H9 (cell line): ENCODE results near the gene ARHGAP15. TPM values are rescaled to one million over a fixed set of nuclear protein-coding genes. Genes with fewer than 3 reads are reported as not detected.

Experiments used
- DNase-seq: peaks from one replicate; pipeline ENCODE4 v3.0.0-alpha.2; 2017
- H2AFZ ChIP-seq: one replicate; pipeline ENCODE4 v1.6.1; 2013; ENCODE audit warnings: mild to moderate bottlenecking, low read length, control low read depth, moderate library complexity
- H2AK5ac ChIP-seq: 2 replicates; pipeline ENCODE4 v1.6.1; 2013; ENCODE audit warnings: low read length, control low read depth, mixed read lengths; ENCODE audit not compliant: insufficient read length
- H2BK120ac ChIP-seq: one replicate; pipeline ENCODE4 v1.6.1; 2013; ENCODE audit warnings: low read depth, mild to moderate bottlenecking, low read length, control low read depth, inconsistent platforms; ENCODE audit not compliant: poor library complexity, severe bottlenecking
- H2BK12ac ChIP-seq: 2 replicates; pipeline ENCODE4 v1.6.1; 2013; ENCODE audit warnings: low read length, control low read depth, mixed read lengths, low read depth; ENCODE audit not compliant: insufficient read length
- H2BK15ac ChIP-seq: 2 replicates; pipeline ENCODE4 v1.6.1; 2013; ENCODE audit warnings: low read depth, low read length, control low read depth
- H2BK20ac ChIP-seq: one replicate; pipeline ENCODE4 v1.6.1; 2013; ENCODE audit warnings: low read depth, mild to moderate bottlenecking, low read length, control low read depth, inconsistent platforms; ENCODE audit not compliant: poor library complexity, severe bottlenecking
- H2BK5ac ChIP-seq: 2 replicates; pipeline ENCODE4 v1.6.1; 2013; ENCODE audit warnings: low read length, control low read depth, mixed read lengths; ENCODE audit not compliant: insufficient read length
- H3K14ac ChIP-seq: 2 replicates; pipeline ENCODE4 v1.6.1; 2013; ENCODE audit warnings: low read length, control low read depth; ENCODE audit not compliant: insufficient read depth
- H3K18ac ChIP-seq: 2 replicates; pipeline ENCODE4 v1.6.1; 2013; ENCODE audit warnings: low read depth, mild to moderate bottlenecking, mixed read lengths, low read length, control low read depth; ENCODE audit not compliant: insufficient read length
- H3K23ac ChIP-seq: 2 replicates; pipeline ENCODE4 v1.6.1; 2013; ENCODE audit warnings: low read length, control low read depth, mixed read lengths, low read depth; ENCODE audit not compliant: insufficient read length
- H3K23me2 ChIP-seq: 2 replicates; pipeline ENCODE4 v1.6.1; 2013; ENCODE audit warnings: low read depth, mild to moderate bottlenecking, mixed read lengths, low read length, control low read depth; ENCODE audit not compliant: insufficient read length, poor library complexity, severe bottlenecking
- H3K27ac ChIP-seq: 2 replicates; pipeline ENCODE4 v1.5.1; 2013; ENCODE audit warnings: low read length, control low read depth, mixed read lengths, low read depth; ENCODE audit not compliant: insufficient read length
- H3K27me3 ChIP-seq: 2 replicates; pipeline ENCODE4 v1.6.1; 2013; ENCODE audit warnings: low read length, control low read depth, inconsistent platforms; ENCODE audit not compliant: insufficient read depth
- H3K4ac ChIP-seq: 2 replicates; pipeline ENCODE4 v1.6.1; 2013; ENCODE audit warnings: low read depth, mild to moderate bottlenecking, control low read depth, inconsistent platforms, low read length, moderate library complexity
- H3K4me1 ChIP-seq: 2 replicates; pipeline ENCODE4 v1.6.1; 2013; ENCODE audit warnings: low read length, control low read depth, inconsistent platforms; ENCODE audit not compliant: insufficient read depth
- H3K4me2 ChIP-seq: 2 replicates; pipeline ENCODE4 v1.6.1; 2013; ENCODE audit warnings: low read length, control low read depth, mixed read lengths; ENCODE audit not compliant: insufficient read length, insufficient read depth
- H3K56ac ChIP-seq: 2 replicates; pipeline ENCODE4 v1.6.1; 2013; ENCODE audit warnings: low read depth, mild to moderate bottlenecking, mixed read lengths, low read length, control low read depth; ENCODE audit not compliant: insufficient read length
- H3K79me1 ChIP-seq: 2 replicates; pipeline ENCODE4 v1.6.1; 2013; ENCODE audit warnings: low read depth, mild to moderate bottlenecking, moderate library complexity, low read length, control low read depth, inconsistent platforms; ENCODE audit not compliant: insufficient read depth, poor library complexity, severe bottlenecking
- H3K79me2 ChIP-seq: 2 replicates; pipeline ENCODE4 v1.6.1; 2013; ENCODE audit warnings: low read length, control low read depth, inconsistent platforms; ENCODE audit not compliant: insufficient read depth
- H3K9ac ChIP-seq: 2 replicates; pipeline ENCODE4 v1.6.1; 2013; ENCODE audit warnings: low read length, control low read depth, mixed read lengths; ENCODE audit not compliant: insufficient read length; ENCODE audit errors: extremely low read depth
- H3K9me3 ChIP-seq: one replicate; pipeline ENCODE4 v1.6.1; 2013; ENCODE audit warnings: low read depth, low read length, inconsistent platforms; ENCODE audit not compliant: control insufficient read depth
- H3T11ph ChIP-seq: one replicate; pipeline ENCODE4 v1.6.1; 2013; ENCODE audit warnings: mild to moderate bottlenecking, low read length, control low read depth, inconsistent platforms
- H4K20me1 ChIP-seq: one replicate; pipeline ENCODE4 v1.6.1; 2013; ENCODE audit not compliant: control insufficient read depth, insufficient read length, insufficient read depth
- H4K5ac ChIP-seq: 2 replicates; pipeline ENCODE4 v1.6.1; 2013; ENCODE audit warnings: low read depth, mild to moderate bottlenecking, mixed read lengths, low read length, control low read depth; ENCODE audit not compliant: insufficient read length
- H4K8ac ChIP-seq: replicated peaks from 2 replicates; pipeline ENCODE4 v1.6.1; 2013; ENCODE audit warnings: low read length, control low read depth, mixed read lengths, low read depth; ENCODE audit not compliant: insufficient read length
- H4K91ac ChIP-seq: 2 replicates; pipeline ENCODE4 v1.6.1; 2013; ENCODE audit warnings: low read depth, mild to moderate bottlenecking, moderate library complexity, mixed read lengths, low read length, control low read depth; ENCODE audit not compliant: insufficient read length
- H3K27ac Mint-ChIP-seq, 3 experiments: 2 replicates in 2 of 3; 3 replicates in 1 of 3; pipeline ENCODE4 v1.8.0; 2020 to 2021; ENCODE audit warnings: mixed read lengths in 3 of 3, mild to moderate bottlenecking in 1 of 3, moderate library complexity in 1 of 3
- H3K27me3 Mint-ChIP-seq: 2 replicates; pipeline ENCODE4 v1.8.0; 2021; ENCODE audit warnings: low read depth, mild to moderate bottlenecking, moderate library complexity, mixed read lengths
- H3K36me3 Mint-ChIP-seq, 3 experiments: 2 replicates in 2 of 3; 3 replicates in 1 of 3; pipeline ENCODE4 v1.8.0; 2020 to 2021; ENCODE audit warnings: low read depth in 3 of 3, mixed read lengths in 3 of 3; ENCODE audit not compliant: insufficient read depth in 1 of 3
- H3K4me1 Mint-ChIP-seq, 2 experiments: 2 replicates each; pipeline ENCODE4 v1.8.0; 2020; ENCODE audit warnings: mixed read lengths in 2 of 2
- H3K4me3 Mint-ChIP-seq, 2 experiments: 2 replicates in 1 of 2; 3 replicates in 1 of 2; pipeline ENCODE4 v1.8.0; 2020 to 2021; ENCODE audit warnings: mild to moderate bottlenecking in 2 of 2, mixed read lengths in 2 of 2, moderate library complexity in 1 of 2
- H3K9me3 Mint-ChIP-seq, 2 experiments: 2 replicates in 1 of 2; 3 replicates in 1 of 2; pipeline ENCODE4 v1.8.0; 2020; ENCODE audit warnings: mild to moderate bottlenecking in 2 of 2, mixed read lengths in 2 of 2, moderate library complexity in 1 of 2
- CTCF ChIP-seq: fragments of 200-600 bp; sonication (generic); conservative IDR thresholded peaks from 3 replicates; pipeline ENCODE4 v1.8.0; 2021; ENCODE audit warnings: antibody characterized with exemption, mild to moderate bottlenecking
- WGBS: extraction: QIAGEN DNeasy Blood & Tissue Kit; methylation state at CpG from one replicate; pipeline ENCODE4 v1.1.7; 2013; ENCODE audit warnings: missing lambda C conversion rate, low lambda C conversion rate, mixed read lengths; ENCODE audit not compliant: insufficient read length; ENCODE audit errors: extremely low coverage; 5-methylcytosine and 5-hydroxymethylcytosine counted together
- total RNA-seq: library from RNA; stranded (reverse); gene quantifications from 2 replicates; pipeline ENCODE4 v1.2.1, GENCODE V29; 2021

ARHGAP15 gene
- total RNA-seq, 1 experiment from 2014 or later = not detected

GRCh38 chr2:143217512-143218115 is 88.4 kb downstream of the ARHGAP15 start:
- H3K9me3 Mint-ChIP-seq = no peaks in the 10 kb centered on the region
- no peak overlapping the region for H3K4me2 ChIP-seq
- H3K27me3 Mint-ChIP-seq = no peaks in the 10 kb centered on the region
- DNase-seq = no peak
- no peak overlapping the region for H4K8ac ChIP-seq
- H3K23me2 ChIP-seq = no peaks in the 10 kb centered on the region
- H4K91ac ChIP-seq = no peak overlapping the region
- no peaks in the 10 kb centered on the region for H3K4me1 ChIP-seq
- no peak overlapping the region for H2BK12ac ChIP-seq
- H3K4ac ChIP-seq = no peak overlapping the region
- H2AFZ ChIP-seq = no peak overlapping the region
- H3K79me1 ChIP-seq = no peaks in the 10 kb centered on the region
- H3K27ac Mint-ChIP-seq = no peak overlapping the region
- H3T11ph ChIP-seq = no peak overlapping the region
- H3K27me3 ChIP-seq = no peaks in the 10 kb centered on the region
- no peak overlapping the region for H2BK20ac ChIP-seq
- no peak overlapping the region for H3K4me3 Mint-ChIP-seq
- no peak overlapping the region for H3K56ac ChIP-seq
- H2AK5ac ChIP-seq = no peak overlapping the region
- no peaks in the 10 kb centered on the region for H3K79me2 ChIP-seq
- no peaks in the 10 kb centered on the region for H3K9me3 ChIP-seq
- no peak overlapping the region for H3K23ac ChIP-seq
- H2BK5ac ChIP-seq = no peak overlapping the region
- no peak for TF ChIP-seq CTCF
- H3K36me3 Mint-ChIP-seq = no peaks in the 10 kb centered on the region
- H3K4me1 Mint-ChIP-seq = no peaks in the 10 kb centered on the region
- H3K18ac ChIP-seq = no peak overlapping the region
- H4K20me1 ChIP-seq = no peaks in the 10 kb centered on the region
- no peak overlapping the region for H2BK120ac ChIP-seq
- no peak overlapping the region for H3K27ac ChIP-seq
- no peak overlapping the region for H3K14ac ChIP-seq
- no peak overlapping the region for H4K5ac ChIP-seq
- no CpG with 5 or more reads among the region's 1 CpG for WGBS
- H3K9ac ChIP-seq = no peak overlapping the region
- no peak overlapping the region for H2BK15ac ChIP-seq
